Measurements from ENCODE around the gene TECTA.
"Not testable (repeated sequence)": the region's sequence is repeated elsewhere in the genome, so short reads cannot be mapped to it uniquely, and the experiment has no call there.

The TECTA gene

DNA sequence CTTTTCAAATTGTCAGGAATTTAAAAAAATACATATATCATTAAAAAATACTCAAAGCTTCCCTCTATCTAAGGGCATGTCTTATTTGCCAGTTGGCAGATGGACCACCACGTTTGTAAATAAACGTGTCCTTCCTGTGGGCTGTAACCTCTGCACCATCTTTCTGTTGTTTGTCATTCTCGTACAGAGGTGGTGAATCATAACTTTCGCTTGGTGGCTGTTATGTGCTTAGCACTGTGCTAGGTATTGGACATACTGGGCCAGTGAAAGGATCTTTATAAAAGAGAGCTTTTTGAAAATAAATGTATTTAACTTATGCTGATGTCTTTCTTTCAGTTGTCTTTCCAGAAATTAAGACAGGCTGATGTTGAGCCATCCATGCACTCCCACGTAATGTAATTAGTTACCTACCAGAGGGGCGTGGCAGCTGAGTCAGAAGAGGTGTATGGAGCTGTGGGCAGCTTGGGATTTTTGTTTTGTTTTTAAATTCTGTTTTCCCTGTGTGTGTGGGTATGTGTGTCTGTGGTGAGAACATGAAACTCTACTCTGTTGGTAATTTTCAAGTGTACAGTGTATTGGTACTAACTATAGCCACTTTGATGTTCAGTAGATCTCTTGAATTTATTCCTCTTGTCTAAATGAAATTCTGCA, 62.7 kb downstream of the TECTA start:
- Histone ChIP-seq H3K27me3 (ENCODE audit: control insufficient read depth, insufficient read depth, low read length, poor library complexity, severe bottlenecking) (no peaks in the 10 kb centered on the region), H3K9me3 (ENCODE audit: control insufficient read depth, low read length) (no peaks in the 10 kb centered on the region), H3K27ac (ENCODE audit: insufficient read depth, low read depth, low read length, poor library complexity, severe bottlenecking) (no peak overlapping the region), H3K4me1 (ENCODE audit: control insufficient read depth, insufficient read depth, low read length) (no peaks in the 10 kb centered on the region), H3K4me3 (ENCODE audit: insufficient read depth, low read depth, low read length) (no peak overlapping the region), H3K36me3 (ENCODE audit: control insufficient read depth, insufficient read depth, low read length) (no peaks in the 10 kb centered on the region)
- WGBS, 2 experiments = 91 to 95% methylated on average over 6 of the region's 6 CpGs

DNA sequence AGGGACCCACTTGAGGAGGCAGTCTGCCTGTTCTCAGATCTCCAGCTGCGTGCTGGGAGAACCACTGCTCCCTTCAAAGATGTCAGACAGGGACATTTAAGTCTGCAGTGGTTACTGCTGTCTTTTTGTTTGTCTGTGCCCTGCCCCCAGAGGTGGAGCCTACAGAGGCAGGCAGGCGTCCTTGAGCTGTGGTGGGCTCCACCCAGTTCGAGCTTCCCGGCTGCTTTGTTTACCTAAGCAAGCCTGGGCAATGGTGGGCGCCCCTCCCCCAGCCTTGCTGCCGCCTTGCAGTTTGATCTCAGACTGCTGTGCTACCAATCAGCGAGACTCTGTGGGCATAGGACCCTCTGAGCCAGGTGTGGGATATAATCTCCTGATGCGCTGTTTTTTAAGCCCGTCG, 76.6 kb downstream of the TECTA start:
- not testable (repeated sequence) for H3K27me3 ChIP-seq (ENCODE audit: control insufficient read depth, insufficient read depth, low read length, poor library complexity, severe bottlenecking); H3K36me3 ChIP-seq (ENCODE audit: control insufficient read depth, insufficient read depth, low read length); H3K9me3 ChIP-seq (ENCODE audit: control insufficient read depth, low read length); H3K4me3 ChIP-seq (ENCODE audit: insufficient read depth, low read depth, low read length); H3K4me1 ChIP-seq (ENCODE audit: control insufficient read depth, insufficient read depth, low read length); H3K27ac ChIP-seq (ENCODE audit: insufficient read depth, low read depth, low read length, poor library complexity, severe bottlenecking)
- WGBS, 2 experiments = 88 to 89% methylated on average over 10 of the region's 10 CpGs

DNA sequence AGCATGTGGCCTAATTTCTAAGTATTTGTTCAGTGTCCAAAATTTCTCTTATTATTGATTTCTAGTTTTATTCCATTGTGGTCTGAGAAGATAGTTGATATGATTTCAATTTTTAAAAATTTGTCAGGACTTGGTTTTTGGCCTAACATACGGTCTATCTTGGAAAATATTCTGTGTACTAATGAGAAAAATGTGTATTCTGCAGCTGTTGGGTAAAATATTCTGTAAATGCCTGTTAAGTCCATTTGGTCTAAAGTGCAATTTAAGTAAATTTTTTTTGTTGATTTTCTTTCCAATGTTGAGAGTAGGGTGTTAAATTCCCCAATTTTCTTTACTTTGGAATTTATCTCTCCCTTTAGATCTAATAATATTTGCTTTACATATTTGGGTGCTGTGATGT, 78.3 kb downstream of the TECTA start:
- H3K36me3 ChIP-seq (ENCODE audit: control insufficient read depth, insufficient read depth, low read length) = no peaks in the 10 kb centered on the region
- H3K27me3 ChIP-seq (ENCODE audit: control insufficient read depth, insufficient read depth, low read length, poor library complexity, severe bottlenecking) = no peaks in the 10 kb centered on the region
- H3K27ac ChIP-seq (ENCODE audit: insufficient read depth, low read depth, low read length, poor library complexity, severe bottlenecking) = no peak overlapping the region
- peaks cover 4% of the 10 kb centered on the region for H3K9me3 ChIP-seq (ENCODE audit: control insufficient read depth, low read length)
- no peak overlapping the region for H3K4me3 ChIP-seq (ENCODE audit: insufficient read depth, low read depth, low read length)
- H3K4me1 ChIP-seq (ENCODE audit: control insufficient read depth, insufficient read depth, low read length) = no peaks in the 10 kb centered on the region
- 93 to 94% methylated on average over 1 of the region's 1 CpG for WGBS, 2 experiments

DNA sequence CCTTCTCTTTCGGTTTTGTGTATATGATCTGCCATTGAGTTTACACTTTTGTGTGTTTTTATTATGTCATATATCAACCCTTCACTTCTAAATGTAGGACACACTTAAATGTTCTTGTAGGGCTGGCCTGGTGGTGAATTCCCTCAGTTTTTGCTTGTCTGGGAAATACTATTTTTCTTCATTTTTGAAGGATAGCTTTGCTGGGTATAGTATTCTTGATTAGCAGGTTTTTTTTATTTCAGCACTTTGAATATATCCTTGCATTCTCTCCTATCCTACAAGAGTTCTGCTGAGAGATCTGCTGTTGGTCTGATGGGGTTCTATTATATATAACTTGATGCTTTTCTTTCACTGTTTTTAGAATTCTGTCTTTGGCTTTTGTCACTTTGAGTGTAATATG, 79.1 kb downstream of the TECTA start:
- no peak overlapping the region for H3K4me3 ChIP-seq (ENCODE audit: insufficient read depth, low read depth, low read length)
- WGBS, 2 experiments = no CpG with 5 or more reads among the region's 1 CpG
- no peaks in the 10 kb centered on the region for H3K27me3 ChIP-seq (ENCODE audit: control insufficient read depth, insufficient read depth, low read length, poor library complexity, severe bottlenecking)
- H3K9me3 ChIP-seq (ENCODE audit: control insufficient read depth, low read length) = peaks cover 4% of the 10 kb centered on the region
- no peak overlapping the region for H3K27ac ChIP-seq (ENCODE audit: insufficient read depth, low read depth, low read length, poor library complexity, severe bottlenecking)
- H3K36me3 ChIP-seq (ENCODE audit: control insufficient read depth, insufficient read depth, low read length) = no peaks in the 10 kb centered on the region
- no peaks in the 10 kb centered on the region for H3K4me1 ChIP-seq (ENCODE audit: control insufficient read depth, insufficient read depth, low read length)

DNA sequence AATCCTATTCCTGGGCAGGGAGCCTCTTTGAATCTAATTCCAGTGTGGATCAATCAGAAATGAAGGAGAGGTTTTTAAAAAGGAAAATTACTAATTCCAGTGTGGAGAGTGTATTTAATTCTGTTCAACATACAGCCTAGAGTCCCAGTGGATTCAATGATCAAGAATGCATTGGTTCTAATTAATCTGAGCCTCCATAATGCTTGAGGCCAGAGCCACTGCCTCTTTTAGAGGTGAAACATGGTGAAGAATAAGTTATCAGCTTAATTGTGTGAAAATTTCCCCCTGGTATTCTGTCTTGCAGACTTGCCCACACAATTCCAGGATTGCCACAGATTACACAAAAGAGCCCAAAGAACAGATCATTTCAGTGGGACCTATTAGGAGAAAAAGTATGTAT, 87.7 kb downstream of the TECTA start:
- no peak overlapping the region for H3K27ac ChIP-seq (ENCODE audit: insufficient read depth, low read depth, low read length, poor library complexity, severe bottlenecking)
- H3K36me3 ChIP-seq (ENCODE audit: control insufficient read depth, insufficient read depth, low read length) = no peaks in the 10 kb centered on the region
- H3K9me3 ChIP-seq (ENCODE audit: control insufficient read depth, low read length) = no peaks in the 10 kb centered on the region
- no peaks in the 10 kb centered on the region for H3K4me1 ChIP-seq (ENCODE audit: control insufficient read depth, insufficient read depth, low read length)
- H3K27me3 ChIP-seq (ENCODE audit: control insufficient read depth, insufficient read depth, low read length, poor library complexity, severe bottlenecking) = no peaks in the 10 kb centered on the region
- H3K4me3 ChIP-seq (ENCODE audit: insufficient read depth, low read depth, low read length) = no peak overlapping the region

- no peaks in the 10 kb centered on the region for H3K27me3 ChIP-seq (ENCODE audit: control insufficient read depth, insufficient read depth, low read length, poor library complexity, severe bottlenecking)
- no peaks in the 10 kb centered on the region for H3K9me3 ChIP-seq (ENCODE audit: control insufficient read depth, low read length)
- H3K27ac ChIP-seq (ENCODE audit: insufficient read depth, low read depth, low read length, poor library complexity, severe bottlenecking) = no peak overlapping the region
- H3K4me3 ChIP-seq (ENCODE audit: insufficient read depth, low read depth, low read length) = no peak overlapping the region
- H3K4me1 ChIP-seq (ENCODE audit: control insufficient read depth, insufficient read depth, low read length) = no peaks in the 10 kb centered on the region
- no peaks in the 10 kb centered on the region for H3K36me3 ChIP-seq (ENCODE audit: control insufficient read depth, insufficient read depth, low read length)
- 88 to 89% methylated on average over 5 of the region's 5 CpGs for WGBS, 2 experiments
Observed at GRCh38 chr11:121191818-121192217, 90.8 kb downstream of the TECTA start.

DNA sequence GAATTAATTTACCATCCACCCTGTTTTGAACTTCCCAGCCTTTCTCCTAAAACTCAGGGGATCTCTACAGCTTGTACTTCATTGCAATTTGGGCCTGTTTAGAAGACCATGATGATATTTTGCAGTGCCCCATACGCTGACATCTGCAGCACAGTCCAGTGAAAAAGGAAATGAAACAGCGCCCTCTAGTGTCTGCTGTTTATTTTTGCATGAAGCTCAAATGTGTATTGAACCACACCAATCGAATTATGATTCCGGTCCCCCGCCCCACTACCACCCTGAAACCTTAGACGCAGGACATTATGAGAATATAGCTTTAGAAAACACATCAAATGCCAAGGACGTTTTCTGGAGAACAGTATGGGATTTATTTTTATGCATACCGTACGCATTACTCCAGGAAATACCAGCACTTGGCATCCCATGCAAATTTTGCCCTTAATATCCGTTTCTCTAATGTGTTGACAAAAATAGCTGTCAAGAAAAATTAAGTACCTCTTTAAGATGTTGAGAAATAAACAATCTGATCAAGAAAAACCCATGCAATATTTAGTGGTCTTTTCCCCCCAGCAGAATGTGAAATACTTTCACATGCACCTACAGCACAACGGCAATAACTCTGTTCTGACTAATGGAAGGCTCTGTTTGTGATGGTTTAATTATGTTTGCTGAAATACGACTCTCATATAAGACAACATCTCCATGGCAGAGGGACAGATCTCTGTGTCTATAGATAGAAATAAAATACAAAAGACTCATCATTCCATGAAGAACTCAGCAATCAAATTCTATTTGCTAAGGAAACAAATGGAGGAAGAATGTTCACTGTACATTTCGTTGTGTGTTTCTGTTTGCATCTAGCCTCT, 93.9 kb downstream of the TECTA start:
- Histone ChIP-seq H3K4me1 (ENCODE audit: control insufficient read depth, insufficient read depth, low read length) (peaks cover 6% of the 10 kb centered on the region), H3K4me3 (ENCODE audit: insufficient read depth, low read depth, low read length) (no peak overlapping the region), H3K36me3 (ENCODE audit: control insufficient read depth, insufficient read depth, low read length) (no peaks in the 10 kb centered on the region), H3K27ac (ENCODE audit: insufficient read depth, low read depth, low read length, poor library complexity, severe bottlenecking) (no peak overlapping the region), H3K9me3 (ENCODE audit: control insufficient read depth, low read length) (no peaks in the 10 kb centered on the region), H3K27me3 (ENCODE audit: control insufficient read depth, insufficient read depth, low read length, poor library complexity, severe bottlenecking) (no peaks in the 10 kb centered on the region)
- 45 to 47% methylated on average over 8 to 12 of the region's 13 CpGs for WGBS, 2 experiments

DNA sequence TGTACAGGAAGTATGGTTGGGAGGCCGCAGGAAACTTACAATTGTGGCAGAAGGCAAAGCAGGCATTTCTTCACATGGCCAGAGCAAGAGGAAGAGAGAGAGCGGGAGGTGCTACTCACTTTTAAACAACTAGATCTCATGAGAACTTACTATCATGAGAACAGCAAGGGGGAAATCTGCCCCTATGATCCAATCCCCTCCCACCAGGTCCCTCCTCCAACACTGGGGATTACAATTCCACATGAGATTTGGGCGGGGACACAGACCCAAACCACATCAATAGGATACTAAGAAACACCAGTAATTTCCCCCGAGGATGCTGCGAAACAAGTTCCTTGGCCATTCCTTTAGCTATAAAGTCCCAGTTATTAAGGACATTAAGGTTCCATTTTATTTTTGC, 97.4 kb downstream of the TECTA start:
- whole genome bisulfite sequencing, 2 experiments = 76 to 79% methylated on average over 4 to 5 of the region's 5 CpGs
- no peaks in the 10 kb centered on the region for H3K9me3 ChIP-seq (ENCODE audit: control insufficient read depth, low read length)

DNA sequence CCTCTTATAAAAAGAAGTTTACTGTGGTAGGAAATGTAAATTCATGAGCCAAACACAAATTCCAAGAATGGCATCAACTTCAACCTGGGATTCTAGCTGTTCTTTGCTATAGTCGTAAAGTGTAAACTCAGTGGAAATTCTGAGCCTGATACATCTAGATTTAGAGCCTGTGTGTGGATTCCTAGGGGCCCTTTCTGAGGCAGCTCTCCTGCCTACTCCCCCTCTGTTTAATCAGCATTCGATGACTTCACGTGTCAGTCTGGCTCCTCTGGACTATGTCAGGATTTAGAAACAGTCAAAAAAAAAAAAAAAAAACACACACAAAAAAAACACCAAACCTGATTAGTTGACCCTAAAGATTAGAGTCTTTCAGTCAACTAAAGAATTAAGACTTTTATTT, 98.5 kb downstream of the TECTA start:
- no peaks in the 10 kb centered on the region for H3K27me3 ChIP-seq (ENCODE audit: control insufficient read depth, insufficient read depth, low read length, poor library complexity, severe bottlenecking)
- H3K27ac ChIP-seq (ENCODE audit: insufficient read depth, low read depth, low read length, poor library complexity, severe bottlenecking) = no peak overlapping the region
- WGBS, 2 experiments = 44 to 47% methylated on average over 3 of the region's 3 CpGs
- no peak overlapping the region for H3K4me3 ChIP-seq (ENCODE audit: insufficient read depth, low read depth, low read length)
- H3K4me1 ChIP-seq (ENCODE audit: control insufficient read depth, insufficient read depth, low read length) = peaks cover 6% of the 10 kb centered on the region
- H3K9me3 ChIP-seq (ENCODE audit: control insufficient read depth, low read length) = no peaks in the 10 kb centered on the region
- H3K36me3 ChIP-seq (ENCODE audit: control insufficient read depth, insufficient read depth, low read length) = no peaks in the 10 kb centered on the region

More for the DNA sequence above, 97.4 kb downstream of the TECTA start:
- Histone ChIP-seq H3K36me3 (ENCODE audit: control insufficient read depth, insufficient read depth, low read length) (no peaks in the 10 kb centered on the region), H3K4me1 (ENCODE audit: control insufficient read depth, insufficient read depth, low read length) (peaks cover 6% of the 10 kb centered on the region), H3K27ac (ENCODE audit: insufficient read depth, low read depth, low read length, poor library complexity, severe bottlenecking) (no peak overlapping the region), H3K4me3 (ENCODE audit: insufficient read depth, low read depth, low read length) (no peak overlapping the region), H3K27me3 (ENCODE audit: control insufficient read depth, insufficient read depth, low read length, poor library complexity, severe bottlenecking) (no peaks in the 10 kb centered on the region)

- no peaks in the 10 kb centered on the region for H3K27me3 ChIP-seq (ENCODE audit: control insufficient read depth, insufficient read depth, low read length, poor library complexity, severe bottlenecking)
- H3K27ac ChIP-seq (ENCODE audit: insufficient read depth, low read depth, low read length, poor library complexity, severe bottlenecking) = no peak overlapping the region
- no peaks in the 10 kb centered on the region for H3K4me1 ChIP-seq (ENCODE audit: control insufficient read depth, insufficient read depth, low read length)
- no peak overlapping the region for H3K4me3 ChIP-seq (ENCODE audit: insufficient read depth, low read depth, low read length)
- H3K36me3 ChIP-seq (ENCODE audit: control insufficient read depth, insufficient read depth, low read length) = no peaks in the 10 kb centered on the region
- H3K9me3 ChIP-seq (ENCODE audit: control insufficient read depth, low read length) = no peaks in the 10 kb centered on the region
- WGBS, 2 experiments = 89 to 92% methylated on average over 1 to 2 of the region's 2 CpGs
Observed at GRCh38 chr11:121206810-121207209, 105.8 kb downstream of the TECTA start.
